PC-9 (cell line): ENCODE data around the gene PGK1. TPM values are rescaled to one million over a fixed set of nuclear protein-coding genes. Genes with fewer than 3 reads are reported as not detected.

Experiments used
- BruUV-seq: library from RNA; stranded (reverse); fragments of 400-500 nt; replicated peaks from 2 replicates; lab custom pipeline; 2021; lab: Mats Ljungman, UMichigan
- CTCF ChIA-PET: fragments of 300-600 bp; sonication (Branson Sonifier 250); formaldehyde crosslinking; loops from one replicate; lab custom pipeline; 2022; ENCODE audit warnings: antibody characterized with exemption; lab: Charles Lee
- POLR2A ChIA-PET: fragments of 300-600 bp; sonication (Branson Sonifier 250); formaldehyde crosslinking; loops from one replicate; lab custom pipeline; 2022; ENCODE audit warnings: antibody characterized with exemption; ENCODE audit not compliant: unreplicated experiment; lab: Charles Lee
- DNase-seq, 2 experiments: peaks; one replicate each; pipeline versions ENCODE4 v3.0.0 to v3.0.0-alpha.2; 2015 to 2022; ENCODE audit warnings: mixed read lengths in 1 of 2
- H2AFZ ChIP-seq: fragments of 200-600 bp; sonication (generic); 2 replicates; pipeline ENCODE4 v1.8.1; 2017; ENCODE audit warnings: antibody characterized with exemption
- H3F3A ChIP-seq: fragments of 200-600 bp; sonication (generic); 2 replicates; pipeline ENCODE4 v1.8.1; 2017; ENCODE audit warnings: antibody characterized with exemption, mild to moderate bottlenecking, low read depth; ENCODE audit not compliant: insufficient read depth
- H3K27ac ChIP-seq: fragments of 200-600 bp; sonication (generic); 2 replicates; pipeline ENCODE4 v1.6.1; 2016; ENCODE audit warnings: mixed run types
- H3K27me3 ChIP-seq: fragments of 200-600 bp; sonication (generic); 2 replicates; pipeline ENCODE4 v1.6.1; 2016; ENCODE audit warnings: low read depth, mixed run types; ENCODE audit not compliant: insufficient read depth
- H3K36me3 ChIP-seq: fragments of 200-600 bp; sonication (generic); 2 replicates; pipeline ENCODE4 v1.6.1; 2016; ENCODE audit warnings: low read depth, mixed run types
- H3K4me1 ChIP-seq: fragments of 200-600 bp; sonication (generic); replicated peaks from 2 replicates; pipeline ENCODE4 v1.6.1; 2016; ENCODE audit warnings: mixed run types; ENCODE audit not compliant: insufficient read depth
- H3K4me2 ChIP-seq: fragments of 200-600 bp; sonication (generic); 2 replicates; pipeline ENCODE4 v1.6.1; 2017; ENCODE audit warnings: mixed run types
- H3K4me3 ChIP-seq: fragments of 200-600 bp; sonication (generic); 2 replicates; pipeline ENCODE4 v1.6.1; 2016; ENCODE audit warnings: mixed run types
- H3K79me2 ChIP-seq: fragments of 200-600 bp; sonication (generic); 2 replicates; pipeline ENCODE4 v1.6.1; 2017; ENCODE audit warnings: low read depth, mixed run types
- H3K9me2 ChIP-seq: fragments of 200-600 bp; sonication (generic); 2 replicates; pipeline ENCODE4 v1.8.1; 2017; ENCODE audit warnings: mild to moderate bottlenecking; ENCODE audit not compliant: insufficient read depth
- H3K9me3 ChIP-seq: fragments of 200-600 bp; sonication (generic); 2 replicates; pipeline ENCODE4 v1.8.1; 2016; ENCODE audit warnings: low read depth; ENCODE audit not compliant: insufficient read depth
- H4K20me1 ChIP-seq: fragments of 200-600 bp; sonication (generic); 2 replicates; pipeline ENCODE4 v1.8.1; 2017; ENCODE audit not compliant: insufficient read depth
- EZH2 ChIP-seq: fragments of 200-600 bp; sonication (generic); IDR thresholded peaks from 2 replicates; pipeline ENCODE4 v1.8.0; 2017; ENCODE audit warnings: antibody characterized with exemption, low read depth
- intact Hi-C: fragments of 100-400 bp; cut with micrococcal nuclease; formaldehyde crosslinking; loops from one replicate; pipeline ENCODE4 v1.10.0; 2022; ENCODE audit not compliant: unreplicated experiment
- total RNA-seq: library from RNA; stranded (reverse); gene quantifications from 2 replicates; pipeline ENCODE4 v1.2.3, GENCODE V29; 2021
- TF ChIP-seq, protein P1 (sequence below): fragments of 200-600 bp; sonication (generic); conservative IDR thresholded peaks from 2 replicates; pipeline ENCODE4 v1.6.1; 2017; ENCODE audit warnings: mixed run types, antibody characterized with exemption, mild to moderate bottlenecking, moderate library complexity

Gene PGK1
- total RNA-seq, 1 experiment from 2014 or later, result 409 TPM

- Histone ChIP-seq H3K36me3 (peaks cover 32% of the 10 kb centered on the region), H3K9me3 (no peaks in the 10 kb centered on the region), H3K4me2 (no peak overlapping the region), H2AFZ (no peak overlapping the region), H4K20me1 (peaks cover 63% of the 10 kb centered on the region), H3K9me2 (no peaks in the 10 kb centered on the region), H3K27me3 (no peaks in the 10 kb centered on the region), H3K79me2 (peaks cover 51% of the 10 kb centered on the region), H3F3A (peaks cover 16% of the 10 kb centered on the region; the same call in 1 of the 2 replicates), H3K27ac (no peak overlapping the region), H3K4me1 (no peaks in the 10 kb centered on the region), H3K4me3 (no peak overlapping the region)
- TF ChIP-seq EZH2, result no peak
- TF ChIP-seq, protein P1, sequence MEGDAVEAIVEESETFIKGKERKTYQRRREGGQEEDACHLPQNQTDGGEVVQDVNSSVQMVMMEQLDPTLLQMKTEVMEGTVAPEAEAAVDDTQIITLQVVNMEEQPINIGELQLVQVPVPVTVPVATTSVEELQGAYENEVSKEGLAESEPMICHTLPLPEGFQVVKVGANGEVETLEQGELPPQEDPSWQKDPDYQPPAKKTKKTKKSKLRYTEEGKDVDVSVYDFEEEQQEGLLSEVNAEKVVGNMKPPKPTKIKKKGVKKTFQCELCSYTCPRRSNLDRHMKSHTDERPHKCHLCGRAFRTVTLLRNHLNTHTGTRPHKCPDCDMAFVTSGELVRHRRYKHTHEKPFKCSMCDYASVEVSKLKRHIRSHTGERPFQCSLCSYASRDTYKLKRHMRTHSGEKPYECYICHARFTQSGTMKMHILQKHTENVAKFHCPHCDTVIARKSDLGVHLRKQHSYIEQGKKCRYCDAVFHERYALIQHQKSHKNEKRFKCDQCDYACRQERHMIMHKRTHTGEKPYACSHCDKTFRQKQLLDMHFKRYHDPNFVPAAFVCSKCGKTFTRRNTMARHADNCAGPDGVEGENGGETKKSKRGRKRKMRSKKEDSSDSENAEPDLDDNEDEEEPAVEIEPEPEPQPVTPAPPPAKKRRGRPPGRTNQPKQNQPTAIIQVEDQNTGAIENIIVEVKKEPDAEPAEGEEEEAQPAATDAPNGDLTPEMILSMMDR, result no peak
- DNase-seq, result no peak
- ChIA-PET POLR2A (no interaction called here), CTCF (no interaction called here)
- no TSS peak for BruUV-seq
- intact Hi-C loops, result no loop called here
These were observed 12.7 kb downstream of the PGK1 start for GRCh38 chrX:78116766-78117165.

DNA sequence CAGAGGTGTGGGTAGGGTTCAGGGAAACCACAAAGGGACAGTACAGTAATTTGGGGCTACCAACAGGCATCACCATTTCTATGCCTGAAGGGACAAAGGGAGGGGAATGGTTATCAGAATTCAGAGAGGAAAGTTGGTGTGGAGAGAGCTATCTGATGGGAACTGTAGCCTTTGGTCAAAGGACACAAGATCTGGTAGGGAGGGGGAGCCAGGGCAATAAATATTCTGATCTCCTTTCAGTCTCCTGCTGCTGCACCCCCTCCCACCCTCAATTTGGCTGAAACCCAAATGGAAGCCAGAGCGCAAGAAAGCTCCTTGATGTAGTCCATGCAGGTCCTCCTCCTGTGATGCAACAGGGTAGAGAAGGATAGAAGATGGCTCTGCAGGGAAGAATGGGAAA, 14.6 kb downstream of the PGK1 start:
- POLR2A ChIA-PET, result no interaction called here
- peaks cover 36% of the 10 kb centered on the region for H3K79me2 ChIP-seq
- BruUV-seq, result no TSS peak

GRCh38 chrX:78119521-78120227, 15.6 kb downstream of the PGK1 start:
- H3K27me3 ChIP-seq, result no peaks in the 10 kb centered on the region
- no peak overlapping the region for H3K4me3 ChIP-seq
- peaks cover 27% of the 10 kb centered on the region; the same call in 1 of the 2 replicates for H3F3A ChIP-seq
- no peak overlapping the region for H3K27ac ChIP-seq
- intact Hi-C loops, result loop anchor here (10.0 kb wide), 1 partner anchor 215 kb away; no protein-coding TSS in a partner anchor
- no peak overlapping the region for H2AFZ ChIP-seq
- peaks cover 65% of the 10 kb centered on the region for H4K20me1 ChIP-seq
- no TSS peak for BruUV-seq
- POLR2A ChIA-PET, result no interaction called here
- no peaks in the 10 kb centered on the region for H3K4me1 ChIP-seq
- H3K36me3 ChIP-seq, result peaks cover 42% of the 10 kb centered on the region
- H3K9me3 ChIP-seq, result no peaks in the 10 kb centered on the region
- no peak for DNase-seq
- H3K4me2 ChIP-seq, result no peak overlapping the region
- peaks cover 29% of the 10 kb centered on the region for H3K79me2 ChIP-seq
- no peaks in the 10 kb centered on the region for H3K9me2 ChIP-seq
- CTCF ChIA-PET, result no interaction called here
- TF ChIP-seq EZH2, result no peak
- TF ChIP-seq, protein P1, result peak; percentile 54; the same call in 1 of the 2 replicates

More for the DNA sequence above, 14.6 kb downstream of the PGK1 start:
- H3K27me3 ChIP-seq, result no peaks in the 10 kb centered on the region
- peaks cover 36% of the 10 kb centered on the region for H3K36me3 ChIP-seq
- peaks cover 64% of the 10 kb centered on the region for H4K20me1 ChIP-seq
- H3K4me3 ChIP-seq, result no peak overlapping the region
- no peak overlapping the region for H3K4me2 ChIP-seq
- no peak overlapping the region for H2AFZ ChIP-seq
- TF ChIP-seq, protein P1, result no peak
- TF ChIP-seq EZH2, result no peak
- DNase-seq, result no peak
- no peaks in the 10 kb centered on the region for H3K9me3 ChIP-seq
- H3K4me1 ChIP-seq, result no peaks in the 10 kb centered on the region
- CTCF ChIA-PET, result no interaction called here
- H3K9me2 ChIP-seq, result no peaks in the 10 kb centered on the region
- intact Hi-C loops, result no loop called here
- no peak overlapping the region for H3K27ac ChIP-seq
- peaks cover 17% of the 10 kb centered on the region; the same call in 1 of the 2 replicates for H3F3A ChIP-seq
